M059J (cell line): ENCODE measurements around the gene PDZD7. TPM values are rescaled to one million over a fixed set of nuclear protein-coding genes. Genes with fewer than 3 reads are reported as not detected.

Source experiments
- DNase-seq: peaks from one replicate; pipeline ENCODE4 v3.0.0-alpha.2; 2012; ENCODE audit warnings: low read depth
- total RNA-seq: library from RNA; depleted of rRNA; stranded (reverse); fragments of >200 nt; shearing (Covaris generic); gene quantifications from 2 replicates; pipeline ENCODE4 v1.2.3, GENCODE V29; 2014

PDZD7 gene
- total RNA-seq, 1 experiment from 2014 or later = 1.6 TPM

GRCh38 chr10:101061624-101062231 is 30.8 kb upstream of the PDZD7 start, which contains the start of gene KAZALD1:
Gene KAZALD1, plus strand, starts transcription at chr10:101061989. Its CDS starts 604 bp downstream, at chr10:101062593.
- peak; percentile 60 for DNase-seq

- DNase-seq = peak; percentile 90
These were observed 30.2 kb upstream of the PDZD7 start for GRCh38 chr10:101060951-101061623.

GRCh38 chr10:101060036-101060950 is 29.4 kb upstream of the PDZD7 start:
- peak; percentile 97 for DNase-seq

GRCh38 chr10:101056365-101057151 is 25.6 kb upstream of the PDZD7 start:
- no peak for DNase-seq

GRCh38 chr10:101055411-101055810 is 24.5 kb upstream of the PDZD7 start:
- no peak for DNase-seq

- DNase-seq = no peak
These were observed 23.9 kb upstream of the PDZD7 start for GRCh38 chr10:101054876-101055275.

GRCh38 chr10:101054351-101054750 is 23.4 kb upstream of the PDZD7 start:
- no peak for DNase-seq

GRCh38 chr10:101053516-101053915 is 22.6 kb upstream of the PDZD7 start:
- peak; percentile 44 for DNase-seq

- DNase-seq = peak; percentile 86
These were observed 21.4 kb upstream of the PDZD7 start for GRCh38 chr10:101052285-101052684.

GRCh38 chr10:101050208-101051069 is 19.5 kb upstream of the PDZD7 start:
- DNase-seq = peak; percentile 54

- no peak for DNase-seq
These were observed 17.3 kb upstream of the PDZD7 start for GRCh38 chr10:101047961-101048892.

- DNase-seq = no peak
These were observed 16.3 kb upstream of the PDZD7 start for GRCh38 chr10:101047268-101047667.

GRCh38 chr10:101046332-101047238 is 15.7 kb upstream of the PDZD7 start:
- DNase-seq = no peak

GRCh38 chr10:101044117-101044516 is 13.2 kb upstream of the PDZD7 start:
- no peak for DNase-seq

- DNase-seq = no peak
These were observed 12.4 kb upstream of the PDZD7 start for GRCh38 chr10:101043363-101043707.

GRCh38 chr10:101042667-101043362 is 11.9 kb upstream of the PDZD7 start:
- DNase-seq = peak; percentile 99

- DNase-seq = no peak
These were observed 11.2 kb upstream of the PDZD7 start for GRCh38 chr10:101042118-101042517.

GRCh38 chr10:101041252-101041761 is 10.4 kb upstream of the PDZD7 start:
- DNase-seq = peak; percentile 86
